Endothelial cell (in vitro differentiated cells): ENCODE measurements around the gene ANKRD1. TPM values are rescaled to one million over a fixed set of nuclear protein-coding genes. Genes with fewer than 3 reads are reported as not detected.

ENCODE experiments used
- DNase-seq: peaks from one replicate; pipeline ENCODE4 v3.0.0; 2021; ENCODE audit warnings: low spot score
- H3K27ac Mint-ChIP-seq: one replicate; pipeline ENCODE4 v1.8.0; 2021; ENCODE audit warnings: mixed read lengths, inconsistent platforms; ENCODE audit not compliant: unreplicated experiment
- H3K27me3 Mint-ChIP-seq: one replicate; pipeline ENCODE4 v1.8.0; 2021; ENCODE audit warnings: mild to moderate bottlenecking, moderate library complexity, mixed read lengths, inconsistent platforms; ENCODE audit not compliant: unreplicated experiment
- H3K36me3 Mint-ChIP-seq: one replicate; pipeline ENCODE4 v1.8.0; 2021; ENCODE audit warnings: mild to moderate bottlenecking, low read depth, mixed read lengths, inconsistent platforms; ENCODE audit not compliant: unreplicated experiment
- H3K4me1 Mint-ChIP-seq: one replicate; pipeline ENCODE4 v1.8.0; 2021; ENCODE audit warnings: mild to moderate bottlenecking, mixed read lengths, inconsistent platforms; ENCODE audit not compliant: unreplicated experiment
- H3K4me3 Mint-ChIP-seq: one replicate; pipeline ENCODE4 v1.8.0; 2021; ENCODE audit warnings: mild to moderate bottlenecking, mixed read lengths, inconsistent platforms; ENCODE audit not compliant: unreplicated experiment
- H3K9me3 Mint-ChIP-seq: one replicate; pipeline ENCODE4 v1.8.0; 2021; ENCODE audit warnings: mixed read lengths, inconsistent platforms; ENCODE audit not compliant: unreplicated experiment
- total RNA-seq: library from RNA; stranded (reverse); fragmentation: NEBNext Ultra II Directional; extraction: Animal tissue kit (Norgen Biotek cat#: 25700); gene quantifications from one replicate; pipeline ENCODE4 v1.2.1, GENCODE V29; 2021; ENCODE audit not compliant: unreplicated experiment
- TF ChIP-seq, protein P1 (sequence below): fragments of 200-600 bp; sonication (generic); IDR thresholded peaks from one replicate; pipeline ENCODE4 v1.5.0; 2021; ENCODE audit warnings: antibody characterized with exemption; ENCODE audit not compliant: unreplicated experiment

The ANKRD1 gene
- total RNA-seq, 1 donor from 2014 or later = 0.82 TPM

DNA sequence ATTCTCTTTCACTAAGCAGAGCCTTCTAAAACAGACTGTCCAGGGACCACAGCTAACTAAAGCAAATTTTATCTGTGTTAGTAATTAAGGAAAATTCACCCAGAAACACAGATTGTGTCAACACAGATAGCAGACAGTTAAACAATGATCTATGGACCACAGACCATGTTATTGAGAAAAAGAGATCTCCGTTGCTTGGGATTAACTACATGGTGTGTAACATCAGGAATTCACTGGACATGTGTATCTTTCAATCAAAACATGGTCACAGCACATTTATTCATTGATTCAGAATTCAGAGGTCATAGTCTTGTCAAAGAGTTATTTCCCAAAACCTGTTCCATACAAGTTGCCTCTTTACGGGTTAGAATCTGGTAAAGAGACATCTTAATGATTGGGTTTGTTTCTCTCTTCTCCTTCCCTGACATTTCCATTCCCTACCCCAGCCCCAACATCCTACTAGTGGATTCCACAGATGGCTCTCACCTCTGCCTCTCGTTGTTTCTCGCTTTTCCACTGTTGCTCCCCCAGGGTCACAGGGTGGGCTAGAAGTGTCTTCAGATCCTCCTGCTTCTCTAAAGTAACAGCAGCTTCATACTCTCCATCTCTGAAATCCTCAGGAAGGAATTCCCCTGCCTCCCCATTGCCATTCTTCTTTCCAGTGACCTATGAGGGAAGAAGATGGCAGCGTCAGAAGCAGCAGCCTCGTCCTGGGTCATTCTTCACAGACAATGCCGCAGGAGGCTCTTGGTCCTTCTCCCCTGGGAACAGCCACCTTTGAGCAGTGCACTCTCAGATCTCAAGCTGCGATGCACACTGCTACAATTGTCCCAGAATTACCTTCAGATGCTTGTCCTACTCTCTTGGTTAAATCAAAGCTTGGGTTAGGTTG lies 958 bp downstream of the ANKRD1 start:
- no peak overlapping the region for H3K4me3 Mint-ChIP-seq
- no peak overlapping the region for H3K27ac Mint-ChIP-seq
- TF ChIP-seq, protein P1, sequence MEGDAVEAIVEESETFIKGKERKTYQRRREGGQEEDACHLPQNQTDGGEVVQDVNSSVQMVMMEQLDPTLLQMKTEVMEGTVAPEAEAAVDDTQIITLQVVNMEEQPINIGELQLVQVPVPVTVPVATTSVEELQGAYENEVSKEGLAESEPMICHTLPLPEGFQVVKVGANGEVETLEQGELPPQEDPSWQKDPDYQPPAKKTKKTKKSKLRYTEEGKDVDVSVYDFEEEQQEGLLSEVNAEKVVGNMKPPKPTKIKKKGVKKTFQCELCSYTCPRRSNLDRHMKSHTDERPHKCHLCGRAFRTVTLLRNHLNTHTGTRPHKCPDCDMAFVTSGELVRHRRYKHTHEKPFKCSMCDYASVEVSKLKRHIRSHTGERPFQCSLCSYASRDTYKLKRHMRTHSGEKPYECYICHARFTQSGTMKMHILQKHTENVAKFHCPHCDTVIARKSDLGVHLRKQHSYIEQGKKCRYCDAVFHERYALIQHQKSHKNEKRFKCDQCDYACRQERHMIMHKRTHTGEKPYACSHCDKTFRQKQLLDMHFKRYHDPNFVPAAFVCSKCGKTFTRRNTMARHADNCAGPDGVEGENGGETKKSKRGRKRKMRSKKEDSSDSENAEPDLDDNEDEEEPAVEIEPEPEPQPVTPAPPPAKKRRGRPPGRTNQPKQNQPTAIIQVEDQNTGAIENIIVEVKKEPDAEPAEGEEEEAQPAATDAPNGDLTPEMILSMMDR = no peak
- no peaks in the 10 kb centered on the region for H3K36me3 Mint-ChIP-seq
- no peak for DNase-seq
- peaks cover 7% of the 10 kb centered on the region for H3K27me3 Mint-ChIP-seq
- H3K9me3 Mint-ChIP-seq = no peaks in the 10 kb centered on the region
- peaks cover 10% of the 10 kb centered on the region for H3K4me1 Mint-ChIP-seq

DNA sequence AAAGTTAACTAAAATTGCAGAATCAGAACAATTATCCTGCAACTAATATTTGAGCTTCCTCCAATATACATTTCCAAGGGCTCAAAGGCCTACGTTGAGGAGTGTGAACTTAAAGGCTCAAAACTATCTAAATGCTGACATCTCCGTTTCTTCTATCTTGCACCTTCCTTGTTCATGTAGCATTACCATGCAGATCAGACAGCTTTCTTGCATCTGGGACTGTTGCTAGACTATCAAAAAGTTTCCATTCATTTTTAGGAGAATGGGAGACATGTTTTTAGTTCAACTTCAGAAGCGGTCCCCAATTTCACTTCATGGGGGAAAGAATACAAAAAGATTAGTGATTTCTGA lies 2.9 kb downstream of the ANKRD1 start:
- H3K27ac Mint-ChIP-seq = no peak overlapping the region
- TF ChIP-seq, protein P1 = no peak
- peaks cover 7% of the 10 kb centered on the region for H3K27me3 Mint-ChIP-seq
- H3K36me3 Mint-ChIP-seq = no peaks in the 10 kb centered on the region
- H3K4me1 Mint-ChIP-seq = peaks cover 10% of the 10 kb centered on the region
- H3K9me3 Mint-ChIP-seq = no peaks in the 10 kb centered on the region
- no peak overlapping the region for H3K4me3 Mint-ChIP-seq
- DNase-seq = no peak

DNA sequence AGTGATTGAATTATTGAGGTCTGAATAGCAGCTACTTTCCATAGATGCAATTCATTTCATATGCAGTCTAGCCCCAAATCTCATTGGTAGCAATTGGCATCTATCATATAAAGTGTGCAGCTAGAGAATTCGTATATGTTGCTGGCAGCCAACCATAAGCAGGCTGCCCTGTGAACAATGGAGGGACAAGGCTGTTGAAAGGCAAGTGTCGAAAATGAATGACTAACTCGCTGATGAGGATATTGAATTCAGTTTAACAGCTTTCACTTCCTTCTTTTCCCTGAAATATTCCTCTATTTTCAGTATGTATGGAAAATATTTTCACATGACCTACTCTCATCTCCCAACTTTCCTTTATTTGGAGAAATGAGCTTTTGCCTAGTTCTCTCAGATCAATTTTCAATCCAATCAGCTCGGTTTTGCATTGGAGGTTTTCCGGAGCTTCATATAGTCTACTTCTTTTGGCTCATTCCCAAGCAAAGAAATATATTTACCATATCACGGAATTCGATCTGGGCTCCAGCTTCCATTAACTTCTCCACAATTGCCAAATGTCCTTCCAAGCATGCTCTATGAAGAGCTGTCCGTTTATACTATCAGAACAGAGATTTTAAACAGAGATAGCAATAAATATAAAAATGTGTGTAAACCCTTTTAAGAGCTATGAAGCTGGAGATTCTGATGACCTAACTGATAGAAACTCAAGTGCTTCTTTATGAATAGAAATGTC lies 3.5 kb downstream of the ANKRD1 start:
- Mint-ChIP-seq H3K9me3 (no peaks in the 10 kb centered on the region), H3K36me3 (no peaks in the 10 kb centered on the region), H3K4me1 (peaks cover 15% of the 10 kb centered on the region), H3K27me3 (peaks cover 7% of the 10 kb centered on the region), H3K27ac (peak overlapping the region; percentile 38), H3K4me3 (no peak overlapping the region)
- TF ChIP-seq, protein P1 = no peak
- DNase-seq = no peak

DNA sequence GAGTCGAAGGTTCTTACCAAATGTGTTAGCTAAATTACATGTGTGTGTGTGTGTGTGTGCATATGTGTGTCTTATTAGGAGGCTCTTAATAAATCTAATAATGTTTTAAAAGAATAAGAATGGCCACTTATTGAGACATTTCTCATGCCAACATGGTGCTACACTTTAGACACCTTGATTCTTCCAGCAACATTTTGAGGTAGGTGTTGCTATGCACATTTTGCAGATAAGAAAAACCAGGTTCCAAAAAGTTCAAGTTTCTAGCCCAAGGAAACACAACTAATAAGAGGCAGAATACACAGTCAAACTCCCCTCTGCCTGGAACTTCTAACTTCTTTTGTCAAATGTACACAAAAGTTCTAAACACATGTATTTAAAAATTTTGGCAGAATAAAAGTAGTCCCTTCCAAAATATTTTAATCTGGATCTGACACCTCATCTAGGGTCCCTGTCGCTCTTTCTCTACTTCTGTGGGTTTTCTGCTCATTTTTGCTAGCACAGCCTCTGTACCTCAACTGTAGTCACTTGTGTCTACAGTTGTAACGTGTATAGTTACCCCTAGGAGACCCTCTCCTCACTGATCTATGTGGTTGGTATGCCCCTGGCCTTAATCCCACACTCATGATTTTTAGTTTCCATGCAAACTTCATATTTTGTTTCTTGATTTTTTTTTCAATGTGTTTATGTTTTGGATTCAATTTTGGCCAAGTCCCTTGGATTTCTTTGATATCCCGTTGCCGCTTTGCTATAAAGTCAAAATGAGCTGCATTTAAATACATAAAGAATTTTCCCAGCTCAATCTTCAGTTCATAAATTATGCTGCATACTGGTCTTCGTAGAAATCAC lies 4.3 kb downstream of the ANKRD1 start:
- no peak overlapping the region for H3K4me3 Mint-ChIP-seq
- H3K27ac Mint-ChIP-seq = no peak overlapping the region
- TF ChIP-seq, protein P1 = no peak
- peaks cover 21% of the 10 kb centered on the region for H3K4me1 Mint-ChIP-seq
- no peaks in the 10 kb centered on the region for H3K9me3 Mint-ChIP-seq
- H3K36me3 Mint-ChIP-seq = no peaks in the 10 kb centered on the region
- H3K27me3 Mint-ChIP-seq = peaks cover 3% of the 10 kb centered on the region
- DNase-seq = no peak
